Measurements from ENCODE around the gene AKAP13.

AKAP13 gene

GRCh38 chr15:85562824-85563223 lies 182.4 kb downstream of the AKAP13 start:
- no peaks in the 10 kb centered on the region for H3K9me3 ChIP-seq (ENCODE audit: control insufficient read depth, insufficient read depth, low read length)
- no peaks in the 10 kb centered on the region for H3K4me1 ChIP-seq (ENCODE audit: control insufficient read depth, insufficient read depth, low read length)
- H3K27ac ChIP-seq (ENCODE audit: low read length): no peak overlapping the region
- 100% methylated on average over 1 of the region's 6 CpGs for WGBS (ENCODE audit: insufficient coverage, insufficient read length)
- H3K4me3 ChIP-seq (ENCODE audit: low read length): no peak overlapping the region
- no peak for DNase-seq (ENCODE audit: low read depth, low spot score)
- H3K36me3 ChIP-seq (ENCODE audit: control insufficient read depth, insufficient read depth, low read length): no peaks in the 10 kb centered on the region
- no peaks in the 10 kb centered on the region for H3K27me3 ChIP-seq (ENCODE audit: control insufficient read depth, insufficient read depth, low read length)

GRCh38 chr15:85563328-85563727 lies 182.9 kb downstream of the AKAP13 start:
- Histone ChIP-seq H3K36me3 (ENCODE audit: control insufficient read depth, insufficient read depth, low read length) (no peaks in the 10 kb centered on the region), H3K4me3 (ENCODE audit: low read length) (no peak overlapping the region), H3K9me3 (ENCODE audit: control insufficient read depth, insufficient read depth, low read length) (no peaks in the 10 kb centered on the region), H3K27me3 (ENCODE audit: control insufficient read depth, insufficient read depth, low read length) (no peaks in the 10 kb centered on the region), H3K27ac (ENCODE audit: low read length) (no peak overlapping the region), H3K4me1 (ENCODE audit: control insufficient read depth, insufficient read depth, low read length) (no peaks in the 10 kb centered on the region)
- no peak for DNase-seq (ENCODE audit: low read depth, low spot score)
- no CpG with 5 or more reads among the region's 3 CpGs for WGBS (ENCODE audit: insufficient coverage, insufficient read length)

- Histone ChIP-seq H3K4me1 (ENCODE audit: control insufficient read depth, insufficient read depth, low read length) (no peaks in the 10 kb centered on the region), H3K36me3 (ENCODE audit: control insufficient read depth, insufficient read depth, low read length) (no peaks in the 10 kb centered on the region), H3K27ac (ENCODE audit: low read length) (no peak overlapping the region), H3K9me3 (ENCODE audit: control insufficient read depth, insufficient read depth, low read length) (no peaks in the 10 kb centered on the region), H3K4me3 (ENCODE audit: low read length) (no peak overlapping the region), H3K27me3 (ENCODE audit: control insufficient read depth, insufficient read depth, low read length) (no peaks in the 10 kb centered on the region)
- WGBS (ENCODE audit: insufficient coverage, insufficient read length): no CpG with 5 or more reads among the region's 1 CpG
- DNase-seq (ENCODE audit: low read depth, low spot score): no peak
Measured at GRCh38 chr15:85563731-85564130, 183.3 kb downstream of the AKAP13 start.

- no peaks in the 10 kb centered on the region for H3K4me1 ChIP-seq (ENCODE audit: control insufficient read depth, insufficient read depth, low read length)
- no peak for DNase-seq (ENCODE audit: low read depth, low spot score)
- no peak overlapping the region for H3K27ac ChIP-seq (ENCODE audit: low read length)
- no peaks in the 10 kb centered on the region for H3K9me3 ChIP-seq (ENCODE audit: control insufficient read depth, insufficient read depth, low read length)
- WGBS (ENCODE audit: insufficient coverage, insufficient read length): no CpG with 5 or more reads among the region's 2 CpGs
- no peaks in the 10 kb centered on the region for H3K36me3 ChIP-seq (ENCODE audit: control insufficient read depth, insufficient read depth, low read length)
- H3K27me3 ChIP-seq (ENCODE audit: control insufficient read depth, insufficient read depth, low read length): no peaks in the 10 kb centered on the region
- no peak overlapping the region for H3K4me3 ChIP-seq (ENCODE audit: low read length)
Measured at GRCh38 chr15:85564686-85565085, 184.3 kb downstream of the AKAP13 start.

- Histone ChIP-seq H3K27ac (ENCODE audit: low read length) (no peak overlapping the region), H3K4me1 (ENCODE audit: control insufficient read depth, insufficient read depth, low read length) (no peaks in the 10 kb centered on the region), H3K27me3 (ENCODE audit: control insufficient read depth, insufficient read depth, low read length) (no peaks in the 10 kb centered on the region), H3K9me3 (ENCODE audit: control insufficient read depth, insufficient read depth, low read length) (no peaks in the 10 kb centered on the region), H3K4me3 (ENCODE audit: low read length) (no peak overlapping the region), H3K36me3 (ENCODE audit: control insufficient read depth, insufficient read depth, low read length) (no peaks in the 10 kb centered on the region)
- no peak for DNase-seq (ENCODE audit: low read depth, low spot score)
- no CpG with 5 or more reads among the region's 7 CpGs for WGBS (ENCODE audit: insufficient coverage, insufficient read length)
Measured at GRCh38 chr15:85568261-85568808, 187.9 kb downstream of the AKAP13 start.

- no peak overlapping the region for H3K27ac ChIP-seq (ENCODE audit: low read length)
- no peak for DNase-seq (ENCODE audit: low read depth, low spot score)
- no CpG with 5 or more reads among the region's 8 CpGs for WGBS (ENCODE audit: insufficient coverage, insufficient read length)
- no peak overlapping the region for H3K4me3 ChIP-seq (ENCODE audit: low read length)
- H3K9me3 ChIP-seq (ENCODE audit: control insufficient read depth, insufficient read depth, low read length): no peaks in the 10 kb centered on the region
- no peaks in the 10 kb centered on the region for H3K36me3 ChIP-seq (ENCODE audit: control insufficient read depth, insufficient read depth, low read length)
- H3K27me3 ChIP-seq (ENCODE audit: control insufficient read depth, insufficient read depth, low read length): no peaks in the 10 kb centered on the region
- H3K4me1 ChIP-seq (ENCODE audit: control insufficient read depth, insufficient read depth, low read length): no peaks in the 10 kb centered on the region
Measured at GRCh38 chr15:85570336-85570735, 189.9 kb downstream of the AKAP13 start.

GRCh38 chr15:85571780-85572179 lies 191.4 kb downstream of the AKAP13 start:
- no peaks in the 10 kb centered on the region for H3K9me3 ChIP-seq (ENCODE audit: control insufficient read depth, insufficient read depth, low read length)
- H3K27me3 ChIP-seq (ENCODE audit: control insufficient read depth, insufficient read depth, low read length): no peaks in the 10 kb centered on the region
- WGBS (ENCODE audit: insufficient coverage, insufficient read length): no CpG with 5 or more reads among the region's 1 CpG
- H3K36me3 ChIP-seq (ENCODE audit: control insufficient read depth, insufficient read depth, low read length): no peaks in the 10 kb centered on the region
- no peak overlapping the region for H3K4me3 ChIP-seq (ENCODE audit: low read length)
- H3K4me1 ChIP-seq (ENCODE audit: control insufficient read depth, insufficient read depth, low read length): no peaks in the 10 kb centered on the region
- no peak overlapping the region for H3K27ac ChIP-seq (ENCODE audit: low read length)
- no peak for DNase-seq (ENCODE audit: low read depth, low spot score)

- Histone ChIP-seq H3K27me3 (ENCODE audit: control insufficient read depth, insufficient read depth, low read length) (no peaks in the 10 kb centered on the region), H3K4me3 (ENCODE audit: low read length) (no peak overlapping the region), H3K4me1 (ENCODE audit: control insufficient read depth, insufficient read depth, low read length) (no peaks in the 10 kb centered on the region), H3K9me3 (ENCODE audit: control insufficient read depth, insufficient read depth, low read length) (no peaks in the 10 kb centered on the region), H3K27ac (ENCODE audit: low read length) (no peak overlapping the region), H3K36me3 (ENCODE audit: control insufficient read depth, insufficient read depth, low read length) (peaks cover 6% of the 10 kb centered on the region; the same call in 1 of the 2 replicates)
- WGBS (ENCODE audit: insufficient coverage, insufficient read length): no CpG with 5 or more reads among the region's 3 CpGs
- no peak for DNase-seq (ENCODE audit: low read depth, low spot score)
Measured at GRCh38 chr15:85576392-85576791, 196.0 kb downstream of the AKAP13 start.

- Histone ChIP-seq H3K27ac (ENCODE audit: low read length) (no peak overlapping the region), H3K4me3 (ENCODE audit: low read length) (no peak overlapping the region), H3K36me3 (ENCODE audit: control insufficient read depth, insufficient read depth, low read length) (peaks cover 6% of the 10 kb centered on the region; the same call in 1 of the 2 replicates), H3K9me3 (ENCODE audit: control insufficient read depth, insufficient read depth, low read length) (no peaks in the 10 kb centered on the region), H3K4me1 (ENCODE audit: control insufficient read depth, insufficient read depth, low read length) (no peaks in the 10 kb centered on the region), H3K27me3 (ENCODE audit: control insufficient read depth, insufficient read depth, low read length) (no peaks in the 10 kb centered on the region)
- no peak for DNase-seq (ENCODE audit: low read depth, low spot score)
- WGBS (ENCODE audit: insufficient coverage, insufficient read length): no CpG with 5 or more reads among the region's 9 CpGs
Measured at GRCh38 chr15:85578941-85579701, 198.7 kb downstream of the AKAP13 start.

- H3K27me3 ChIP-seq (ENCODE audit: control insufficient read depth, insufficient read depth, low read length): no peaks in the 10 kb centered on the region
- WGBS (ENCODE audit: insufficient coverage, insufficient read length): no CpG with 5 or more reads among the region's 14 CpGs
- H3K4me1 ChIP-seq (ENCODE audit: control insufficient read depth, insufficient read depth, low read length): no peaks in the 10 kb centered on the region
- DNase-seq (ENCODE audit: low read depth, low spot score): no peak
- H3K36me3 ChIP-seq (ENCODE audit: control insufficient read depth, insufficient read depth, low read length): peaks cover 6% of the 10 kb centered on the region; the same call in 1 of the 2 replicates
- no peak overlapping the region for H3K4me3 ChIP-seq (ENCODE audit: low read length)
- no peak overlapping the region for H3K27ac ChIP-seq (ENCODE audit: low read length)
- H3K9me3 ChIP-seq (ENCODE audit: control insufficient read depth, insufficient read depth, low read length): no peaks in the 10 kb centered on the region
Measured at GRCh38 chr15:85579957-85580694, 199.7 kb downstream of the AKAP13 start.

Measured in iPS DF 6.9 (cell line).